GM18502 (cell line): ENCODE results near the gene ICA1.

Source experiments
- ATAC-seq: cut with Tn5 transposase; IDR thresholded peaks from one replicate; pipeline ENCODE4 v1.9.1; 2021; ENCODE audit warnings: mild to moderate bottlenecking; ENCODE audit not compliant: unreplicated experiment, poor library complexity

Gene ICA1

DNA sequence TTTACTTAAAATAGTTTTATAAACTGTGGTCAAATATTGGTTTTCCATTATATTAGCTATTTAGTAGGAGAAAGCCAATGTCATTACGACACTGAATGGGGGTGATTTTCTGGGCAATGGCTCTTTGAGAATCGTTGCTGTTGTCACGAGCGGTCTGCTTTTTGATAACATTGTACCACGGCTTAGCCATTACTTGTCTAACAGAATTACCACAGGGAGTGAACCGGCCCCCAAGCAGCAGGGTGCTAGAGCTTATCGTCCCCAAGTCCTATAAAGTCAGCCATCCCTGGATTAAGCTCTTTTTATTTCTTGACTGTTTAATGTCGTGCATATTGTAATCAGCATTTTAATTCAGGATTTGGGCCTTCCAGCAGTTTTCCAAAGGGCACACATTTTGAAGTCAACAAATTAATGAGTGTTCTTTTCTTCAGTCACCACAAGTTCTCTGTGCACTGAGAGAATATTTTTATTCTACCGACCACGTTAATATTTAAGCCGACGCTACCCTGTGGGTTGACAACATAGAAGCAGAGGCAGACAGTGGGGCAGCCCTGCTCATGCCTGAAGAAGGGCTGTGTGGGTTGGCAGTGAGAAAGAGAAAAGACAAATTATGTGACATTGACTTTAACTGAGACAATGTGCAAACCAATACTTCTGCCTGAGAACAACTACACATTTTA, 125.8 kb downstream of the ICA1 start:
- no peak for ATAC-seq

DNA sequence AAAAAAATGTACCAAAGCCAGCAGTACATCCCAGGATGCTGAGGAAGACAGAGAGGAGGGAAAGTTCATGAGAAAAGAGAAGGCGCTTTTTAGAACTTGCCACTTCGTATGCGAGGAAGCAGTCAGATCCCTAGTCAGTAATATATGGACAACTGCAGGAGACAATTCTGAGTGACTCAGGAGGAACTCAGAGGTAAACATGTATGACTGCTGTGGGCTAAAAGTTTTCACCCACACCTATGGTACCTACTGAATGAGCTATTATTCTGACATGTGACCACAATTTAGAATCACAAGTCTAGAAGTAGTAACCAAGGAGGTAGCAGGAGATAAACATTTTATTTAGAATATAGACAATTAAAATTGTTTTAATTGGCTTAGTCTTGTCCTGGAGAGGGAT, 126.5 kb downstream of the ICA1 start:
- no peak for ATAC-seq

DNA sequence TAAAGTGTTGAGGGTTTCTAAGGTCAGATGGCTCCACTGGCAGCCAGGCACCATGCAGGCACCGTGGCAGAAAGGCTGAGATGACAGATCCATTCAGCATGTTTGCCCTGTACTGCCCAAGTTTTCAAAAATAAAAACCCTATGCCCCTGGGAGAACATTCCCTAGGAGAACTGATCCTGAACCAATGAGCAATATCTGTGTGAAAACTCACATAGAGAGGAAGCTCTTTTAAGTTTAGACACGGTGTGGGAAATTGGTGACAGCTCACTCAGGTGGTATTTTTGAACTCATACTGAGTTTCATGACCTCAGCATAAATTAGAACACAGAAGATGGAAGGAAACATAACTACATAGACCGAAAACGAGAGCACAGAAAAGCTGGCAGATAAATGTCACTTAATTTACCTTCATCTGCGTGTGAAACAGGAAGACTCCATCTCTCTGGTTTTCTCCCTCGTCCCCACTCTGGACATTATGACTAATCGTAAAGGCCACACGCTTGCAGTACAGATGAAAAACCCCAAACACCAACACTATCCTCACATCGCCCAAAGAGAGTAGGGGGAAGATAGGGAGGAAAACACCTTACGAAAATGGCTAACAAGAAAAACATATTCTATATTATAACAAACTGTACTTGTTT, 127.8 kb downstream of the ICA1 start:
- peak; percentile 78 for ATAC-seq

DNA sequence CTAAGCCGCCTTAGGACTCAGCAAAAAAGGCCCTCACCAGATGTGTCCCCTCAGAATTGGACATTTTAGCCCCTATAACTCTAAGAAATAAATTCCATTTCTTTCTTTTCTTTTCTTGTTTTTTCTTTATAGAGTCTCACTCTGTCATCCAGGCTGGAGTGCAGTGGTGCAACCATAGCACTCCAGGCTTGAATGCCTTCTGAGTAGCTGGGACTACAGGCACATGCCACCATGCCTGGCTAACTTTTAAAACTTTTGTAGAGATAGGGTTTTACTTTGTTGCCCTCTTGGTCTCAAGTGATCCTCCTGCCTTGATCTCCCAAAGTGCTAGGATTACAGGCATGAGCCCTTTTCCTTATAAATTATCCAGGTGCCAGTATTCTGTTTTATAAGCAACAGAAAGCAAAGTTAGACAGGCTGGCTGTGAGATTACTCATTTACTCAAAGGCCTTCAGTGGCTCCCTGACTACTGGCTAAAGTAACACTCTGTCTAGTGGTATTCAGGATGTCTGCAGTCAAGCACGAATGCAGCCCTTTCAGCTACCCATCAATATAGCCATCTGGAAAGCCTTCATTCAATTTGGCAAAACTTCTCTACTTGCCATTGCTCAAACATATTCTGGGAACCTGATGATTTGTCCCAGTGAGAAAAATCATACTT, 128.6 kb downstream of the ICA1 start:
- peak; percentile 31 for ATAC-seq

DNA sequence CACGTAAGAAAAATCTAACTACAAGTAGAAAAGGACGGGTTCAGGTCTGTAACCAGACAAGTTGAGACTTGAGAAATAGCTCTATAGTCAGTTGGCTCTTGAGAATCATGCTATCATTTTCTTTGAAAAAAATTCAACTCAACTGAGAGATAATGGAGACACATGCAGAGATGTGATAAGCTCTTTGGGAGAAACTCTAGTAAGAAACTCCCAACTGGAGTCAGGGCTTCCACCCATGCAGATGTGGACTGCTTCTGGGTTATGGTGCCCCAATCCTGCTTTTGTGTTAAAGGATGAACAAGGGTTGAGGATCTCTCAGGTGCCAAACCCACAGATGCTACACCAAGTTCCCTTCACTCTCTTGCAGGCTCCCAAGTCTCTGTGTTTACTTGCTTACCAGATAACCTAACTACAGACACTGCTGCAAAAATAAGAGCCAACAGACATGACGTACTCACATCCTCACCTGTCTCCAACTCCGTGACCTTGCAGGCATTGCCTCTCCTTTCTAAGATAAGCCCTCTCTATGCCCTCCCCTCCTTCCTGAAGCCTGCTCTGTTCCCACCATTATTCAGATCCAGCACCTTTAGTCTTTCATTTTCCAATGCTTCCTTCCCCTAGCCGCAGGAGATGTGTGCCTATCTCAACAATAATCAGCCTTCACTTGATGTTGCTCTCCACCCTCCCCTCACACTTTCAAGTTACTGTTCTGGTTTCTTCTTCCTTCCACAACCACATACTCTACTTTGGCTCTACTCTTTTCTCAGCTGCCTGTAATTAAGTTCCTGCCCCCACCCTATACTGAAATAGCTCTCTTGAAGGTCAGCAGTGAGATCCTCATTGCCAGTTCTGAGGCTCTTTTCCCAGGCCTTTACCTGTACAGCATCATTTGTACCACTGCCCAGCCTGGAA, 130.0 kb downstream of the ICA1 start:
- peak; percentile 52 for ATAC-seq

DNA sequence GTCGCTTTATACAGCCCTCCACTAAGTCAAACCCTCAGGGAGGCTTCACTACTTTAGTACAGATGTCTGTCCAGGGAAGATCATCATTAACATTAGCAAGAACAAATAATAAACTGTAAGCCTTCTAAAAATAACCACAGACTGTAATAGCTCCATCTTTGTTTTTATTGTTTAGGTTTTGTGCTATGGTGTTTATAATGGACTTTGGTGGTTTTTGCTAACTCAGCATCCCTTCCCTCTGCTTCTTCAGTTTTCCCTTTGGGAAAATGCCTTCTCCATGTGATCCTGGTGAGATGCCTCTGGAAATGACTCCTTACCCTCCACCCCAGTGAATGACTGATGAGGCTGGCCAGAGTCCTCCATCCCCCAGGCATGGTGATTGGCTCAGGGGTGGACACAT, 131.3 kb downstream of the ICA1 start:
- no peak for ATAC-seq

DNA sequence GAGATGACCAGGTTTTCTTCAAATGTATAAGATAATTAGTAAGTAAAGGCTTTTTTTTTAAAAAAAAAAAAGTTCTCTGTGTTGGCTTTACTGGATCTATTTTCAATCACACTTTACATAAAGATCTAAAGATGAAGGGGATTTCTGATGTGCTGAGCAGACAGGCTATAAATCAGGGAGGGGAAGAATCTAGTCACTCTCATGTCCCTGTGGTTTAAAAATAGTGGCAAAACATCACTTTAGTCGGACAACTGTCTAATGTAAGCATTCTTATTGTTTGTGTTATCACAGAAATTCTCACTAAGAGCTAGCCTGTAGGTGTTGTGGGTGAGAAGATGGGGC, 132.7 kb downstream of the ICA1 start:
- no peak for ATAC-seq

DNA sequence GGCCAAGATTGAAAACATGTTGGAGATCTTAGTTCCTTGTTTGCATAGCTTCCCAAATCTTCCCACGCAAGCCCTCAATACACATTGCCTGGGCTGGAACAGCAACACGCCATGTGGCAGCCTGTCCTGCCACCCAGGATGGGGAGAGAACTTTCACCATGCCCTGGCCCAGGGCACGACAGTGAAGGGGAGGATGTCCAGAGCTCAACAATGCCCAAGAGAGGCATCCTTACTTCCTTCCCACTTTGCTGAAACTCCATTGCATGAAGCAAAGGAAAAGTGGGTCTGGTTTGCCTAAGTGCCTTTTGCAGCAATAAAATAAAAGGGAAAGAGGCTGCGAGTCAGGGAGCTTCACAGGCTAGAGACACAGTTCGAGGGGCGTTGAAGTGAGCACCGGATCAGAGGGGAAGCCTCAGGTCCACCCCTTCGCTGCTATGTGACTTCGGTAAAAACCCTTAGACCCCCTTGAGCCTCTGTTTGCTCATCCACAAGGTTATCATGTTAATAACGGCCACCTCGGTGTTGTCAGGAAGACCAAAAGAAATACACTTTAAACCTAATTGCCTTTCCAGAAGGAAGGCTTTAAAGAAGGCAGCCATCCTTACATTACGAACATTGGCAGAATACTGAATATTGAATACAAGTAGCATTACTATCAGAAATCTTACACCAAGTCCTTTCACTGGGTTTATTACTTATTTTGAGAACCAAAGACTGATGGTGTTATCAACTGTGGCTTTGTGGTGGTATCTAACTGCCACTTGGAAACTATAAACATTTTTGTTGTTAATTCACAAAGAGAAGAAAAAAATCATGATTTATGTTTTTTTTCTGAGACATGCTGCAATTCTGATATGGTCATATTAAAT, 133.3 kb downstream of the ICA1 start:
- ATAC-seq = no peak

DNA sequence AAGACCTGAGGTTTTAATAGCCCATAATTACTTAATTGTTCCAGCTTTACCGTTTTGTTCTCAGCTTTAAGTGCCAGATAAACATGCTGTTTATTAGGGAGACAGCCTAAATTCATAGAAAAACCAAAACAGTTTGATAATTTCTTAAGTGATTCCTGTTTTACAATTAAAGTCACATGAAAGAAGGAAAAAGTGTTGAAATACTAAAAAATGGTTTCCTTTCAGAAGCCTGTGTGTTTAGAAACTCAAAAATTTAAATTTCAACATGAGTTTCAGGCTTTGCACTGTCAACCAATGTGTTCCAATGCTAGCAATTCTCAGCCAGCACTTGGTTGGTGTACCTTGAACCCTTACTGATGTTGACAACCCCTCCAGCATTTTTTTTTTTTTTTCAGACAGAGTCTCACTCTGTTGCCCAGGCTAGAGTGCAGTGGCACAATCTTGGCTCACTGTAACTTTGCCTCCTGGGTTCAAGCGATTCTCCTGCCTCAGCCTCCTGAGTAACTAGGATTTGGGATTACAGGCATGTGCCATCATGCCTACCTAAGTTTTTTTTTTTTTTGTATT, 135.3 kb downstream of the ICA1 start:
- ATAC-seq = no peak

DNA sequence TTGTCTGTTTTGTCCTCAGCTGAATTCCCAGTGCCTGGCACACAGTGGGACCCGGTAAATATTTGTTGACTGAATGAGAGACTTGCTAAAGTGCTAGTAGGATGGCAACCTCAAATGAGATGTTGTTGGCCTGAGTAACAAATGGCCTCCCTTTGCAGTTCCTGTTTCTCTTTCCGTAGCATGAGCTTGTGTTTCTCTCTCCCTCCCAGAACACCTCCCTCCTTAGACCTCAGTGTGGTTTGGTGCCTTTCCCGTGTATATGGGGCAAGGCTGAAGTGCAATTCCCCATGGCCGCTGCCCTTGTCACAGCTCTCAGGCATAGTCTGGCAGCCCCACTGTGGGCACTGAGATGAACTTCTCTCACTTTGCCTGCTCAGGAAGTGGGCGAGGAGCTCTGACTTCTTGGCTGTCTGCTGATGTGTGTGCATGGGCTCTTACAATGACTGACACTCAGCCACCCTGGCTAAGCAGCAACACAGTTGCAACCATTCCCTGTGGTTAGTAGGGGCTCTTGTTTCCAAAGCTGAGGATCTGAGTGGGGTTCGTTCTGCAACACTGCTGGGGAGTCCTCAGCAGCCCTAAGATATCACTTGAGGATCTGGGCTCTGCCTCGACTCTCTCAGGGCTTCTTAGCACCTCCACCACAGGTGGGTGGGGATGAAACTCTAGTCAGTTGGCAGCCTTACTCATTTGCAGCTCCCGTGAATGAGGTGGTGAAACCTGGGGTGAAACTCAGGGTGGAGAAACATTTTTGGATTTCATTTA, 136.1 kb downstream of the ICA1 start:
- peak; percentile 78 for ATAC-seq

DNA sequence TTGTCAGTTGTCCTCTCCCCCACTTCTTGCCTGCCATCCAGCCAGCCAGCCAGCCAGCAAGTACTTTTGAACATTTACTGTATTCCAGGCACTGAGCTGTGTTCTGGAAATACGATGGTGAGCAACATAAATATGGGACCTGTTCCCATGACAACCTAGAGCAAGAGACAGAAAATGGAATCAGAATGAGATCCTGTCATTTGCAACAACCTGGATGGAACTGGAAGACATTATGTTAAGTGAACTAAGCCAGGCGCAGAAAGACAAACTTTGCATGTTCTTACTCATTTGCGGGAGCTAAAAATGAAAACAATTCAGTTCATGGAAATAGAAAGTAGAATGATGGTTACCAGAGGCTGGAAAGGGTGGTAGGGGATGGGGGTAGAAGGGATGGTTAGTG, 140.7 kb downstream of the ICA1 start:
- no peak for ATAC-seq

DNA sequence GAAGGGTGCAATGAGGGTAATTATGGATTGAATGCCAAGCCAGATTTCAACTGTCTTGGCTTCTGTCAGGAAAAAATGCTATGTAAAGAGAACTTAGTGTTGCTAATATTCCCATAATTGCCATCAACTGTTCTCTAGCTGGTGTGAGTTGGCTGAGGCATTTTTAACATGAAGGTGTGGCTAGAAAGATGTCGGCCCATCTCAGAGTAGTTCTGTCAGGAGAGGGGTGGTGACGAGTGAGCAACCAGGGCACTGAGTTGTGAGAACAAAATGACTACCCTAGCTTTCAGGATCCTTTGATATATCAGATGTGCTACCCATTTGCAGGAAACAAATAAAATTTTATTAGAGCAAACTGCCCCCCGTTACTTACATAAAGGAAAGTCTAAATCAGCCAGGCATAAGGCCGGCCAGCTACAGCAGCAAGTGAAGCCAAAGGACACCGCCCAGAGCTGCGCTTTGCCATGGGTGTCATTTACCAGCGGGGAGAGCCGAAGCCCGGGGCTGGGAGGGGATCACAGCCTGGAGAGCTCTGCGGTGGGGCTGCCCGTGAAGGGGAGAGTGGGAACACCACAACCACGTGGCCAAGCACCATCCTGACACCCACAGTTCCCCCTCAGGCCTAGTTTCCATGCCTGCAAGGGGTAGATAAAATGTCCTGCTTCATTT, 141.4 kb downstream of the ICA1 start:
- no peak for ATAC-seq

DNA sequence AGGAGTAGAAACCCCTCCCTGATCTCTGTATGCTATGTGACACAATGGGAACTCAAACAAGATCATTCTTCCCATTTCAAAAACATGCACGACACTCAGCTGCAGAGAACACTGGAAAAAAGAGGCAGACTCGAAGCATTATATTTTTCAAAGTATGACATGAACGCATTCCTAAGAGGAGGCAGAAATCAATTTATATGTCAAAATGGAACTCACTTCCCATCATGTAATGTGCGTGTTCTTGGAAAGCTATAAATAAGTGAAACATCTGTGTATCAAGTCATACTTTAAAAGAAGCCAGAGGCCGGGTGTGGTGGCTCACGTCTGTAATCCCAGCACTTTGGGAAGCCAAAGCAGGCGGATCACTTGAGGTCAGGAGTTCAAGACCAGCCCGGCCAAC, 142.7 kb downstream of the ICA1 start:
- ATAC-seq = no peak

DNA sequence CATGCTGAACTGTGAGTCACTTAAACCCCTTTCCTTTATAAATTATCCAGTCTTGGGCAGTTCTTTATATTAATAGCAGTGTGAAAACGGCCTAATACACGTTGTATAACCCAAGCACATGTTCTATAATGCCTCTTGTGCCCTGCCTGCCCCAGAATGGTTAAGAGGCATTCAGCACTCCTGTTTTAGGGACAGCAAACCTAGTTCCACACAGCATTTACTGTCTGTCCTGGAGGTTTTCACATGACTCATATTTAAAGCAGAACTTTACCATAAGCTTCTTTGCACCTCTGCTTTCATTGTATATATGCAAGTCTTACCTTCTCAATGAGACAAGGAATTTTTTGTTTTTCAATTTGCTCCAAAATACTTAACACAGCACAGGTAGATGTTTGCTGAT, 144.8 kb downstream of the ICA1 start:
- ATAC-seq = peak; percentile 22

DNA sequence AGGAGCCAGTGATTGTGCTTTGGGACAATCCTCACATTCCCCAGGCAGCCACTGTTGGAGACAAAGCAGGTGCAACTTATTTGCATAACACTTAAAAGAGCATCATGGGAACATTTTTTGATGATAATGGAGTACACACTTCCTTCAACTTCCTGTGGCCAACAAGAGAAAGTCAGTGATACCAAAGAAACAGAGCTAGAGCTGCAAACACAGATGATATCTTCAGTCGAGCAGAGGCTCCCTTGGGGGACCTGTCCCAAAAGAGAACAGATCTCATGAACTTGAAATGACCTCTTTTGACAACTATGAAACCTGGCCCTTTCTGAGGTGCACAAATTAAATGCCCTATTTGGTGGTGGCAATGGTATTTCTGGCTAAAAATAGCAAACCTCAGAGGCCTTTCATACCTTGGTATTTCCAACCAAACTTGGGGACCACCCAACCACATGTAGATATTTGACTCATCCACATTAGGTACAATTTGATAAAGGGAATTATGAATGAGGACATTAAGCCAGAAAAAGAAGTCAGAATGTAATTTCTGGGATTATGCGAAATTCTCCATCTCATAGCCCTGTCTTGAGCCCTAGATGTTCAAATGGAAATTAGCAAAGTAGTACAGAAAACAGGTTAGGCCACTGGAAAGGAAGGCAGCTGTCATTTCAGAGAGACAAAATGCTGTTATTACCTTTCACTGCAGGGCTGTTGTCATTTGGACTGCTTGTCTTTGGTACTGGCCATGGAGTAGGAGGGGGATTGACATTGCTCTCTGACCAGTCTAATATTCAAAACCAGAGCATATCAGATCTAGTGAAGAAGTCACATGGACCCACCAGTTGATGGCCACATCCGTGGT, 146.2 kb downstream of the ICA1 start:
- peak; percentile 95 for ATAC-seq

DNA sequence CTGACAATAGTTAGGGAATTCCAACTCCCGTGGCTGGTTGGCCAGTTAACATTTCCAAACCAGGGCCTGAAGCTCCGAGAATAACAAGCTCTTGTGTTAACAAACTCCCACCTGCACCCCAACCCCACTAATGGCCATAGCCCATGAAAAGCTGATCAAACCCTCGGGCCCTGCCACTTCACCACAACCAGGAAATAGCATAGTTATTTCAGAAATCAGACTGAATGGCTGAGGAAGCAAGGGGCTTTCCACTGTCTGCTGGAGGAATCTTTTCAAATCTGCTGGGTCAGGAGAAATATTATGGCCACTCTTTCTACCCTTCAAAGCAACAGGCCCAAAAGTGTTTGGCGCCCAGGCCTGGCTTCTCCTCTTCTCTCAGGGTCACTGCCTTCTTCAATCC, 147.8 kb downstream of the ICA1 start:
- peak; percentile 33 for ATAC-seq

DNA sequence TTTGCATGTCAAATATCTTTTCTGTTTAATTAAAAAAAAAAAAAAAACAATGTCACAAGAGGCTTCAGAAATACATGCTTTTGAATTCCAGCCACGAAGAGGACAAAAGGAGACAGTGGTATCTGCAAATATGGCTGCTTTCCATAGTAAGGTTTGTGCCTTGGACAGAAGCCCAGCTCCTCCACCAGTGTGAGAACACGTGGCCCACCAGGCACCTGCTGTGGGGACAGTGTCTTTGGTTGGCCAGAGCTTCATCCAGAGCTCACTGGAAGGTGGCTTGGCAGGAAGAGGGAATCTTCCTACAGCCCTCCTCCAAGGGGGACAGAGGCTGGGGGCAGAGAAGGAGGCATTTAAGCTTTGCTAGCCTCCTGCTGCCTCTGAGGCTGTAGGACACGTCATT, 148.8 kb downstream of the ICA1 start:
- ATAC-seq = no peak
